T-cell (primary cell): Measurements from ENCODE around the gene CCDC40. TPM values are rescaled to one million over a fixed set of nuclear protein-coding genes. Genes with fewer than 3 reads are reported as not detected.
"Not testable (repeated sequence)": the region's sequence is repeated elsewhere in the genome, so short reads cannot be mapped to it uniquely, and the experiment has no call there.

ENCODE experiments used
- ATAC-seq, 4 experiments: fragments of 200-7000 bp in 3 of 4; fragments of 150-1000 bp in 1 of 4; cut with Tn5 transposase; replicated peaks in 1 of 4; 1 replicate in 3 of 4; 2 replicates in 1 of 4; pipeline ENCODE4 v1.10.0; 2021; ENCODE audit warnings: moderate library complexity in 3 of 4, mild to moderate bottlenecking in 2 of 4, moderate number of reproducible peaks in 1 of 4
- CTCF ChIA-PET, 2 donors: fragments of 300-600 bp; sonication (Branson Sonifier 250); formaldehyde crosslinking; loops; one replicate each; lab custom pipeline; 2022; ENCODE audit warnings: antibody characterized with exemption in 2 of 2; lab: Charles Lee
- POLR2A ChIA-PET, 2 donors: fragments of 300-600 bp; sonication (Branson Sonifier 250); formaldehyde crosslinking; loops; one replicate each; lab custom pipeline; 2022; ENCODE audit warnings: antibody characterized with exemption in 2 of 2; lab: Charles Lee
- DNase-seq, 35 experiments: peaks; one replicate each; pipeline versions ENCODE4 v3.0.0 to v3.0.0-alpha.2; 2013 to 2023
- H3K27ac ChIP-seq: one replicate; pipeline ENCODE4 v1.5.1; 2013; ENCODE audit warnings: low read length
- H3K27me3 ChIP-seq, 2 experiments: replicated peaks in 1 of 2; 1 replicate in 1 of 2; 2 replicates in 1 of 2; pipeline versions ENCODE4 v1.6.1 to v1.7.0; 2013; ENCODE audit warnings: low read length in 1 of 2, mixed read lengths in 1 of 2; ENCODE audit not compliant: control insufficient read depth in 2 of 2, insufficient read depth in 2 of 2; ENCODE audit errors: extremely low read depth in 1 of 2
- H3K36me3 ChIP-seq, 2 donors: 1 replicate in 1 of 2; 2 replicates in 1 of 2; pipeline versions ENCODE4 v1.6.1 to v1.7.0; 2013; ENCODE audit warnings: low read length in 1 of 2; ENCODE audit not compliant: control insufficient read depth in 2 of 2, insufficient read depth in 1 of 2; ENCODE audit errors: extremely low read depth in 1 of 2
- H3K4me1 ChIP-seq, 2 experiments: 1 replicate in 1 of 2; 2 replicates in 1 of 2; pipeline versions ENCODE4 v1.6.1 to v1.7.0; 2013; ENCODE audit warnings: low read length in 2 of 2, mixed read lengths in 1 of 2; ENCODE audit not compliant: insufficient read depth in 2 of 2, control insufficient read depth in 1 of 2; ENCODE audit errors: extremely low read depth in 1 of 2
- H3K4me3 ChIP-seq, 2 donors: 1 replicate in 1 of 2; 2 replicates in 1 of 2; pipeline versions ENCODE4 v1.5.1 to v1.7.0; 2013; ENCODE audit warnings: mild to moderate bottlenecking in 2 of 2, low read length in 1 of 2, moderate library complexity in 1 of 2; ENCODE audit not compliant: control insufficient read depth in 1 of 2; ENCODE audit errors: extremely low read depth in 1 of 2
- H3K9me3 ChIP-seq: 2 replicates; pipeline ENCODE4 v1.7.0; 2013
- H3K27ac Mint-ChIP-seq, 2 donors: one replicate each; pipeline ENCODE4 v1.8.0; 2020 to 2021; ENCODE audit warnings: mild to moderate bottlenecking in 2 of 2, mixed read lengths in 2 of 2
- H3K27me3 Mint-ChIP-seq, 2 donors: one replicate each; pipeline ENCODE4 v1.8.0; 2021 to 2022; ENCODE audit warnings: mixed read lengths in 2 of 2
- H3K36me3 Mint-ChIP-seq: one replicate; pipeline ENCODE4 v1.8.0; 2021; ENCODE audit warnings: mixed read lengths
- H3K4me1 Mint-ChIP-seq, 3 donors: one replicate each; pipeline ENCODE4 v1.8.0; 2020 to 2022; ENCODE audit warnings: mixed read lengths in 3 of 3, mild to moderate bottlenecking in 1 of 3
- H3K4me3 Mint-ChIP-seq, 3 donors: one replicate each; pipeline ENCODE4 v1.8.0; 2020 to 2022; ENCODE audit warnings: mild to moderate bottlenecking in 3 of 3, mixed read lengths in 3 of 3, moderate library complexity in 3 of 3
- H3K9me3 Mint-ChIP-seq, 3 donors: one replicate each; pipeline ENCODE4 v1.8.0; 2020 to 2022; ENCODE audit warnings: mixed read lengths in 3 of 3
- WGBS: methylation state at CpG from one replicate; pipeline ENCODE4 v1.1.5; 2013; ENCODE audit warnings: missing lambda C conversion rate; ENCODE audit not compliant: insufficient coverage; 5-methylcytosine and 5-hydroxymethylcytosine counted together
- total RNA-seq, 35 experiments: library from RNA in 6 of 35; stranded (reverse) in 6 of 35; fragments of 120-200 nt in 1 of 35; gene quantifications; one replicate each; pipeline versions ENCODE4 v1.2.1 to v1.2.4 and lab custom pipeline; 2013 to 2026

The CCDC40 gene
- total RNA-seq, 5 donors from 2014 or later (not counting 1 experiment from before 2014, with no cell fraction given): 0.70 to 3.1 (median 1.4) TPM

DNA sequence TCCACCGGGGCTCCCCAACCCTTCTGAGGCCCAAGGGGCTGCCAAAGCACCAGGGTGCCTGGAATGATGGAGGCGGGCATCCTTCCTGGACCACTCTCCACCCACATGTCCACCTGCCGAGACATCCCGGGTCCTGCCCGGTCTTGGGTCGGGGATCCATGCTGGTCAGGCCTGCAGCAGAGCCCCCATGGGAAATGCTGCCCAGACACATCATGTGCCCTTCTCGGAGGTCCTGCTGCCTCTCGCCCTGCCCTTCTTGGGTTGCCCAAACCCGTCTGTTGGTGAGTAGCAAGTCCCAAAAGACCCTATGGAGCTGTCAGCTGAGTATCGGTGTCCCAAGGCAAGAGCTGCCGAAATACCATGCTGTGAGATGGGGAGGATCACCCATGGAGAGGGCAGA is 50.2 kb downstream of the CCDC40 start:
- no peak for DNase-seq
- Histone ChIP-seq H3K36me3 (no peaks in the 10 kb centered on the region), H3K27ac (no peak overlapping the region), H3K4me3 (no peak overlapping the region), H3K9me3 (no peaks in the 10 kb centered on the region), H3K4me1 (peaks cover 0 to 8% of the 10 kb centered on the region in 2 experiments), H3K27me3 (peaks cover 0 to 48% of the 10 kb centered on the region in 2 experiments)
- Mint-ChIP-seq H3K27me3 (peaks cover 0 to 5% of the 10 kb centered on the region in 2 donors), H3K27ac (no peak overlapping the region), H3K36me3 (no peaks in the 10 kb centered on the region), H3K4me3 (no peak overlapping the region), H3K4me1 (peaks cover 2 to 6% (median 4%) of the 10 kb centered on the region in 3 donors), H3K9me3 (no peaks in the 10 kb centered on the region)
- ChIA-PET CTCF (interaction anchor here in 1 of 2 donors (1.1 kb wide), 1 partner anchor 15 kb away, joined by 3 read pairs; the partner anchor contains the start of gene GAA), POLR2A (no interaction called here)
- no peak for ATAC-seq
- WGBS: 87% methylated on average over 11 of the region's 11 CpGs

DNA sequence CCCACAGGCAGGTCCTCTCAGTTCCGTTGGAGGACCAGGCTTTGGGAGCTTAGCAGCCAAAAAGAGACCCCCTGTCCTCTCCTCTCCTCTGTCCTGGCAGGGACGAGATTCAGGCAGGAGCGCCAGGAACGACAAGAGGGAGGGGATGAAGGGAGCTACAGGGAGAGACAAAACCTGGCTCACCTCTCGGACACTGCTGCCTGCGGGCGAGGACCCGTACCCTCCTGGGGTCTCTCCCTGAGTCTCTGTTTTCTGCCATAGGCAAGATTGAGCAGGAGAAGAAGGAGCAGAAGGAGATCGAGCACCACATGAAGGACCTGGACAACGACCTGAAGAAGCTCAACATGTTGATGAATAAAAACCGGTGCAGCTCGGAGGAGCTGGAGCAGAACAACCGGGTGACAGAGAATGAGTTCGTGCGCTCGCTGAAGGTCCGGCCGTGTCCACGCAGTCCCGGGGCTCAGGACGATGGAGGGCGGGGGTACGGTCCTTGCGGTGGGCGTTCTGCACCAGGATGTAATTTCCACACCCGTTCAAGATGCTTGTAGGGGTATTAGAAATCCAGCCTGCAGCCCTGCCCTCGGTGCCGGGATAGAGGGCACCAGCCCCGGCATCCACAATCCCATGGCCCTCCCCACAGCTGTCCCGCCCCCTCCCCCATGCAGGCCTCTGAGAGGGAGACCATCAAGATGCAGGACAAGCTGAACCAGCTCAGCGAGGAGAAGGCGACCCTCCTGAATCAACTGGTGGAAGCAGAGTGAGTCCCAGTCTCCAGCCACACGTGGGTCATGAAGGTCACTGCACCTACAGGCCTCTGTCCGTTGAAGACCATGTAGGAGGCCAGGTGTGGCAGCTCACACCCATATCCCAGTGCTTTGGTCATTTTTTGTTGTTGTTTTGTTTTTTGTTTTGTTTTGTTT is 51.2 kb downstream of the CCDC40 start:
- H3K9me3 ChIP-seq: no peaks in the 10 kb centered on the region
- ChIA-PET POLR2A (no interaction called here), CTCF (interaction anchor here in 1 of 2 donors (1.1 kb wide), 1 partner anchor 14 kb away, joined by 3 read pairs; the partner anchor contains the start of gene GAA)
- peaks cover 0 to 39% of the 10 kb centered on the region in 2 experiments for H3K27me3 ChIP-seq
- no peak overlapping the region for H3K4me3 ChIP-seq
- no peak for DNase-seq
- H3K4me1 ChIP-seq: peaks cover 0 to 4% of the 10 kb centered on the region in 2 experiments
- WGBS: 74% methylated on average over 29 of the region's 34 CpGs
- Mint-ChIP-seq H3K4me3 (no peak overlapping the region), H3K9me3 (no peaks in the 10 kb centered on the region), H3K27ac (no peak overlapping the region), H3K4me1 (peaks cover 2 to 4% (median 2%) of the 10 kb centered on the region in 3 donors), H3K27me3 (peaks cover 0 to 5% of the 10 kb centered on the region in 2 donors), H3K36me3 (no peaks in the 10 kb centered on the region)
- H3K36me3 ChIP-seq: no peaks in the 10 kb centered on the region
- H3K27ac ChIP-seq: no peak overlapping the region
- no peak for ATAC-seq

DNA sequence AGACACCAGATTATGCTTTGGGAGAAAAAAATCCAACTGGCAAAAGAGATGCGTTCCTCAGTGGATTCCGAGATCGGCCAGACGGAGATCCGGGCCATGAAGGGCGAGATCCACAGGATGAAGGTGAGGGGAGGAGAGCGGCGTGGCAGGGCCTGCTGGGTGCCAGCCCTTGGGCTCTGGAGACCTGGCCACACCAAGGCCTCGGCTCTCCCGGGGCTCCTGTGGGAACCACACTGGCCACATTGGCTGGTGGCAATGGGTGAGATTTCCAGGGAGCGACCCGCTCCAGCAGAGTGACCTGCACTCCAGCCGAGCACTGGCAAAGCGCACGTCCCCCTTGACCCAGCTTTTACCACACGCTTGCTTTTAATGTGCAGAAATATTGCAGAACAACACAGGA is 53.3 kb downstream of the CCDC40 start:
- H3K36me3 Mint-ChIP-seq: no peaks in the 10 kb centered on the region
- ChIA-PET CTCF (interaction anchor here in 1 of 2 donors (1.2 kb wide), 1 partner anchor 12 kb away, joined by 4 read pairs; the partner anchor contains the start of gene GAA), POLR2A (no interaction called here)
- 90% methylated on average over 15 of the region's 16 CpGs for WGBS
- Histone ChIP-seq H3K36me3 (no peaks in the 10 kb centered on the region), H3K4me1 (no peaks in the 10 kb centered on the region), H3K27me3 (peaks cover 0 to 27% of the 10 kb centered on the region in 2 experiments), H3K27ac (no peak overlapping the region), H3K4me3 (no peak overlapping the region), H3K9me3 (no peaks in the 10 kb centered on the region)
- ATAC-seq: no peak
- no peak overlapping the region for H3K27ac Mint-ChIP-seq
- H3K27me3 Mint-ChIP-seq: peaks cover 0 to 5% of the 10 kb centered on the region in 2 donors
- no peaks in the 10 kb centered on the region for H3K9me3 Mint-ChIP-seq
- no peak overlapping the region for H3K4me3 Mint-ChIP-seq
- DNase-seq: no peak
- H3K4me1 Mint-ChIP-seq: no peaks in the 10 kb centered on the region

DNA sequence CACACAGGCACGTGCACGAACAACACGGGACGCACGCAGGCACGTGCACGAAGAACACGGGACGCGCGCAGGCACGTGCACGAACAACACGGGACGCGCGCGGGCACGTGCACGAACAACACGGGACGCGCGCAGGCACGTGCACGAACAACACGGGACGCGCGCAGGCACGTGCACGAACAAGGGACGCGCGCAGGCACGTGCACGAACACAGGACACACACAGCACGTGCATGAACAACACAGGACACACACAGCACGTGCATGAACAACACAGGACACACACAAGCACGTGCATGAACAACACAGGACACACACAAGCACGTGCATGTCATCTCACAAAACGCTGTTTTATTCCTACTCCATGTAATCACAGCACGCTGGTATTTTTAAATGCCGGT is 53.7 kb downstream of the CCDC40 start:
- ATAC-seq, H3K27ac ChIP-seq, H3K4me3 Mint-ChIP-seq, H3K36me3 ChIP-seq, H3K27me3 Mint-ChIP-seq, POLR2A ChIA-PET, H3K9me3 Mint-ChIP-seq, H3K4me1 ChIP-seq, H3K27ac Mint-ChIP-seq, H3K9me3 ChIP-seq, DNase-seq, H3K4me3 ChIP-seq, H3K36me3 Mint-ChIP-seq, H3K4me1 Mint-ChIP-seq: not testable (repeated sequence)
- WGBS: 89% methylated on average over 39 of the region's 44 CpGs
- H3K27me3 ChIP-seq: peaks cover 0 to 24% of the 10 kb centered on the region in 2 experiments
- CTCF ChIA-PET: interaction anchor here in 1 of 2 donors (1.2 kb wide), 1 partner anchor 11 kb away, joined by 4 read pairs; the partner anchor contains the start of gene GAA

DNA sequence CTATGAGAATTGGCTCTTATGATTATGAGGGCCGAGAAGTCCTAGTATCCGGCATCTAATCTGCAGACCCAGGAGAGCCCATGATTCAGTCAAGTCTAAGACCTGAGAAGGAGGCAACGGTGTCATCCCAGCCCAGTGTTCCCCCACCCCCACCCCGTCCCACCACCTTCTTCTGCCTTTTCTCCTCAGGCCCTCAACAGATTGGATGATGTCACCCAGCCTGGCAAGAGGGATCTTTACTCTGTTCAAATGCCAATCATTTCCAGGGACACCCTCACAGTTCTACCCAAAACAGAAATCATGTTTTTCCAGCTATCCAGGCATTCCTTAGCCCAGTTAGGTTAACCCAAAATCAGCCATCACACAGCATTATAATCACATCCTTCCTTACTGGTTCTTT is 54.9 kb downstream of the CCDC40 start:
- no peak overlapping the region for H3K4me3 Mint-ChIP-seq
- Histone ChIP-seq H3K27ac (no peak overlapping the region), H3K4me1 (no peaks in the 10 kb centered on the region), H3K27me3 (peaks cover 0 to 21% of the 10 kb centered on the region in 2 experiments), H3K36me3 (no peaks in the 10 kb centered on the region), H3K9me3 (no peaks in the 10 kb centered on the region), H3K4me3 (no peak overlapping the region)
- H3K4me1 Mint-ChIP-seq: no peaks in the 10 kb centered on the region
- no peak overlapping the region for H3K27ac Mint-ChIP-seq
- CTCF ChIA-PET: no interaction called here
- H3K36me3 Mint-ChIP-seq: no peaks in the 10 kb centered on the region
- POLR2A ChIA-PET: no interaction called here
- no peaks in the 10 kb centered on the region for H3K9me3 Mint-ChIP-seq
- no CpG with 5 or more reads among the region's 4 CpGs for WGBS
- DNase-seq (no peak), ATAC-seq (no peak)
- H3K27me3 Mint-ChIP-seq: peaks cover 0 to 5% of the 10 kb centered on the region in 2 donors

DNA sequence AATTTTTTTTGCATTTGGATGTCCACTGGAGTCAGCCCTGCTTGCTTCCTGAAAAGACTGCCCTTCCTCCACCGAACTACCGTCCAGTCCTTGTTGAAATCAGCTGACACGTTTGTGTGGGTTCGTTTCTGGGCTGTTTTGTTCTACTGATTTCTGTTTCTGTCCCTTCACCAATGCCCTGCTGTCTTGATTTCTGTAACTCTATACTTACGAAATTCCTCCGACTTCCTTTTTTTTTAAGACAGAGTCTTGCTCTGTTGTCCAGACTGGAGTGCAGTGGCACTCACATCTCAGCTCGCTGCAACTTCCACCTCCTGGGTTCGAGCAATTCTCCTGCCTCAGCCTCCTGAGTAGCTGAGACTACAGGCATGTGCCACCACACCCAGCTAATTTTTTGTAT is 56.5 kb downstream of the CCDC40 start:
- Histone ChIP-seq H3K27ac (no peak overlapping the region), H3K4me1 (no peaks in the 10 kb centered on the region), H3K27me3 (peaks cover 0 to 14% of the 10 kb centered on the region in 2 experiments), H3K4me3 (no peak overlapping the region), H3K36me3 (no peaks in the 10 kb centered on the region), H3K9me3 (no peaks in the 10 kb centered on the region)
- POLR2A ChIA-PET: no interaction called here
- Mint-ChIP-seq H3K27me3 (peaks cover 0 to 2% of the 10 kb centered on the region in 2 donors), H3K4me3 (no peak overlapping the region), H3K9me3 (no peaks in the 10 kb centered on the region), H3K4me1 (peaks cover 0 to 2% (median 0%) of the 10 kb centered on the region in 3 donors), H3K36me3 (no peaks in the 10 kb centered on the region), H3K27ac (no peak overlapping the region)
- CTCF ChIA-PET: no interaction called here
- 67% methylated on average over 6 of the region's 8 CpGs for WGBS
- DNase-seq: no peak
- no peak for ATAC-seq
